NT2/D1 (cell line): Measurements from ENCODE around the gene MT1X.
"Not testable (repeated sequence)": the region's sequence is repeated elsewhere in the genome, so short reads cannot be mapped to it uniquely, and the experiment has no call there.

Experiments used
- SUZ12 ChIP-seq: IDR thresholded peaks from 2 replicates; pipeline ENCODE4 v1.6.1; 2011; ENCODE audit not compliant: insufficient read length, insufficient read depth; ENCODE audit errors: extremely low read depth
- ZNF274 ChIP-seq: IDR thresholded peaks from 2 replicates; pipeline ENCODE4 v1.6.1; 2011; ENCODE audit warnings: mild to moderate bottlenecking, low read depth, low read length

GRCh38 chr16:56674570-56674969, 7.7 kb upstream of the MT1X start:
- TF ChIP-seq SUZ12, ZNF274: not testable (repeated sequence)
